DND-41 (cell line): ENCODE measurements around the gene GRK6.

ENCODE experiments used
- ATAC-seq: fragments of 200-7000 bp; cut with Tn5 transposase; 3 replicates; pipeline ENCODE4 v1.9.1; 2021; ENCODE audit warnings: low read depth; ENCODE audit not compliant: insufficient read depth
- DNase-seq: peaks from one replicate; pipeline ENCODE4 v3.0.0-alpha.2; 2020
- H2AFZ ChIP-seq: 2 replicates; pipeline ENCODE4 v1.6.0; 2012; ENCODE audit warnings: low read depth, low read length
- H3K27ac ChIP-seq: 2 replicates; pipeline ENCODE4 v1.5.1; 2012; ENCODE audit warnings: low read length, inconsistent platforms
- H3K27me3 ChIP-seq: fragments of 200-600 bp; sonication (generic); 2 replicates; pipeline ENCODE4 v1.6.0; 2012; ENCODE audit warnings: low read length, mild to moderate bottlenecking, inconsistent platforms; ENCODE audit not compliant: insufficient read depth, poor library complexity
- H3K36me3 ChIP-seq: 2 replicates; pipeline ENCODE4 v1.5.1; 2012; ENCODE audit warnings: low read length, inconsistent platforms; ENCODE audit not compliant: insufficient read depth
- H3K4me1 ChIP-seq: 2 replicates; pipeline ENCODE4 v1.5.1; 2012; ENCODE audit warnings: mild to moderate bottlenecking, low read length; ENCODE audit not compliant: insufficient read depth
- H3K4me2 ChIP-seq: 2 replicates; pipeline ENCODE4 v1.6.0; 2012; ENCODE audit warnings: mild to moderate bottlenecking, moderate library complexity, low read length, inconsistent platforms; ENCODE audit not compliant: insufficient read depth
- H3K4me3 ChIP-seq, 2 experiments: fragments of 200-600 bp in 1 of 2; shearing (Covaris generic) in 1 of 2; 2 replicates each; pipeline ENCODE4 v1.5.1; 2012 to 2016; ENCODE audit warnings: inconsistent platforms in 2 of 2, low read length in 2 of 2, mild to moderate bottlenecking in 2 of 2, low read depth in 1 of 2, moderate library complexity in 1 of 2
- H3K79me2 ChIP-seq: 2 replicates; pipeline ENCODE4 v1.6.0; 2012; ENCODE audit warnings: low read length, inconsistent platforms; ENCODE audit not compliant: insufficient read depth
- H3K9ac ChIP-seq: 2 replicates; pipeline ENCODE4 v1.6.0; 2012; ENCODE audit warnings: low read depth, mild to moderate bottlenecking, inconsistent platforms, low read length, moderate library complexity
- H3K9me3 ChIP-seq: 2 replicates; pipeline ENCODE4 v1.5.1; 2012; ENCODE audit warnings: low read length, moderate library complexity, mild to moderate bottlenecking, inconsistent platforms; ENCODE audit not compliant: insufficient read depth, severe bottlenecking
- H4K20me1 ChIP-seq: 2 replicates; pipeline ENCODE4 v1.6.0; 2012; ENCODE audit warnings: low read length; ENCODE audit not compliant: insufficient read depth
- EZH2 ChIP-seq: IDR thresholded peaks from 3 replicates; pipeline ENCODE4 v1.6.1; 2012; ENCODE audit warnings: borderline replicate concordance, low read depth, mild to moderate bottlenecking, moderate library complexity, low read length, inconsistent platforms; ENCODE audit not compliant: severe bottlenecking
- TF ChIP-seq, protein P1 (sequence below): IDR thresholded peaks from 2 replicates; pipeline ENCODE4 v1.5.1; 2012; ENCODE audit warnings: borderline replicate concordance, low read length, moderate library complexity, mild to moderate bottlenecking; ENCODE audit not compliant: poor library complexity, severe bottlenecking; ENCODE audit errors: extremely low read depth

Gene GRK6

DNA sequence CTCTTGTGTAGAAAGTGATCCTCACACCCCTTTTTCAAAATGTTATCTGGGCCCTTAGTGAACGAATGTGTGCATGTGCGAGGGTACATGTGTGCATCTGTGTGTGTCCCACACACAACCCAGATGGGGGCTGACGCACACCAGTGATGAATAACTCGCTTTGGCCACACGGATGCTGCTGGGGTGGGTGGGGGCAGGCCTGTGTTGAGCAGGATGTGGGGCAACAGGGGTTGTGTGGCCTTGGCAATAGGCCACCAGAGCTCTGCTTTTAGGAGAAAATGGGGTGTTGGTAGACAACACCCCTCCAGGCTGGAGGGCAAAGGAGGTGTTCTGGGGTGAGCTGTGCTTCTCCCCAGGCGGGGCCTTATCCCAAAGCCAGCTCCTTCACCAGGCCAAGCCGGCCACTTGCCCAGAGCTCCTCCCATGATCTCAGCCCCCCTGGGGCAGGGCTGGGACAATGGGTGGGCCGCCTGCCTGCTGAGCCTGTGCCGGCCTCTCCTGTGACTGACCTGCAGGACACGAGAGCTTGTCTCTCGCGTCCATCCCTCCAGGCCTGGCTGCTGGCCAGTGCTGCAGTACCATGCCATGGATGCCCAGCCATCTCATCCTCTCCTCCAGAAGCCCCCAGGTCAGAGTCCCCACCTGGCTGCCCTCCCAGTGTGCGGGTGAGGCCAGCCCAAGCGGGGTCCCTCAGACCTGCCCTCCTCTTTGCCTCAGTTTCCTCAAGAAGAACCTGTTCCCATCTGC lies 45.3 kb downstream of the GRK6 start:
- peak overlapping the region; percentile 77 to 82; a peak in 3 of 4 replicates for H3K4me3 ChIP-seq
- DNase-seq = no peak
- H3K36me3 ChIP-seq = peaks cover 44% of the 10 kb centered on the region
- peaks cover 57% of the 10 kb centered on the region for H4K20me1 ChIP-seq
- no peak overlapping the region for H2AFZ ChIP-seq
- H3K4me2 ChIP-seq = peak overlapping the region; percentile 96
- H3K9me3 ChIP-seq = no peaks in the 10 kb centered on the region
- H3K4me1 ChIP-seq = peaks cover 24% of the 10 kb centered on the region
- TF ChIP-seq EZH2 = no peak
- TF ChIP-seq, protein P1, sequence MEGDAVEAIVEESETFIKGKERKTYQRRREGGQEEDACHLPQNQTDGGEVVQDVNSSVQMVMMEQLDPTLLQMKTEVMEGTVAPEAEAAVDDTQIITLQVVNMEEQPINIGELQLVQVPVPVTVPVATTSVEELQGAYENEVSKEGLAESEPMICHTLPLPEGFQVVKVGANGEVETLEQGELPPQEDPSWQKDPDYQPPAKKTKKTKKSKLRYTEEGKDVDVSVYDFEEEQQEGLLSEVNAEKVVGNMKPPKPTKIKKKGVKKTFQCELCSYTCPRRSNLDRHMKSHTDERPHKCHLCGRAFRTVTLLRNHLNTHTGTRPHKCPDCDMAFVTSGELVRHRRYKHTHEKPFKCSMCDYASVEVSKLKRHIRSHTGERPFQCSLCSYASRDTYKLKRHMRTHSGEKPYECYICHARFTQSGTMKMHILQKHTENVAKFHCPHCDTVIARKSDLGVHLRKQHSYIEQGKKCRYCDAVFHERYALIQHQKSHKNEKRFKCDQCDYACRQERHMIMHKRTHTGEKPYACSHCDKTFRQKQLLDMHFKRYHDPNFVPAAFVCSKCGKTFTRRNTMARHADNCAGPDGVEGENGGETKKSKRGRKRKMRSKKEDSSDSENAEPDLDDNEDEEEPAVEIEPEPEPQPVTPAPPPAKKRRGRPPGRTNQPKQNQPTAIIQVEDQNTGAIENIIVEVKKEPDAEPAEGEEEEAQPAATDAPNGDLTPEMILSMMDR = no peak
- H3K79me2 ChIP-seq = peaks cover 34% of the 10 kb centered on the region
- H3K9ac ChIP-seq = peak overlapping the region; percentile 79
- H3K27ac ChIP-seq = peak overlapping the region; percentile 67
- H3K27me3 ChIP-seq = peaks cover 5% of the 10 kb centered on the region
- ATAC-seq = no peak

DNA sequence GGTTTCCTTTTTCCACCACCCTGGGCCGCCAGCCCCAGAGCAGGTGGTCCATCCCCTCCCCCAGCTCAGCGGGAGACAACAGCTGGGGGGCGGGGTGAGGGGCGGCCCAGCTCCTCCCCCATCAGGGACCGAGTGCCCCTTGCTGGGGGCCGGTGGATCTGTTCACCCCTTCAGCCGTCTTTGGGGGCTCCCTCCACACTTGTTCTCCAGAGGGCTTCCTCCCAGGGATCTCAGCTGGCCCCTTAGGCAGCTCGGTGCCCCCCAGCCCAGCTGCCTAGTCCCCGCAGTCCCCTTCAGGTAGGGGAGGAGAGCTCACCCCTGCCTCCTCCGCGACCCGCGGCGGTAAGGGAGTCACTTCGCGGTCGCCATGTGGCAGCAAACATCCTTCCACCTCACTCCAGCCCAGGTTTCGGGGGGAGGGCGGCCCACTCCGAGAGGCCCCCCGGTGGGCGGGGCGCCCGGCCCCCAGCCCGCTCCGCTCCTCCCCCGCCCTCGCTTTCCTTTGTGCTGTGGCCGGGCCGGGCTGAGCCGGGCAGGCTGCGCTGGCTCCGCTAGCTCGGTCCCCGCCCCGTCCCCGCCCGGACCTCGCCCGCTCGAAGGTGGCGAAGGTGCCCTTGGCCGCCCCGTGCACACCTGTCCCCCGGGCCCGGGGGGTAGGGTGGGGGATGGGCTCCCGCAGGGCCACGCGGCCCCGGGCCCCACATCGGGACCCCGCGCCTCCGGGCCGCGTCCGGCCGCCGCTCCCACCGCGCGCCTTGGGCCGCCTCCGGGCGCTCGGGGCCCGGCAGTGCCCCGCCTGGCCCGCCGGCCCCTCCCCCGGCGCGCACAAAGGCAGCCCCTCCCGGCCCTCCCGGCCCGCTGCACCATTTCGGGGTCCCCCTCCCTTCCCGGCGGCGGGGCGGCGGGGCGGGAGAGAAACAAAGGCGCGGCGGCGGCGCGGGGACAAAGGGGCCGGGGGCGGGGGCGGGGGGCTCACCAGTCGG lies 46.3 kb downstream of the GRK6 start:
- Histone ChIP-seq H3K79me2 (peaks cover 34% of the 10 kb centered on the region), H3K4me3 (peak overlapping the region; percentile 77 to 82), H3K9me3 (no peaks in the 10 kb centered on the region), H3K36me3 (peaks cover 34% of the 10 kb centered on the region), H3K27me3 (peaks cover 5% of the 10 kb centered on the region), H3K4me2 (peak overlapping the region; percentile 96), H4K20me1 (peaks cover 57% of the 10 kb centered on the region), H3K4me1 (peaks cover 24% of the 10 kb centered on the region), H3K9ac (peak overlapping the region; percentile 79), H2AFZ (peak overlapping the region; percentile 80), H3K27ac (peak overlapping the region; percentile 67)
- peak; percentile 84 for DNase-seq
- no peak for TF ChIP-seq EZH2
- TF ChIP-seq, protein P1 = peak; percentile 26
- ATAC-seq = peak; percentile 73

DNA sequence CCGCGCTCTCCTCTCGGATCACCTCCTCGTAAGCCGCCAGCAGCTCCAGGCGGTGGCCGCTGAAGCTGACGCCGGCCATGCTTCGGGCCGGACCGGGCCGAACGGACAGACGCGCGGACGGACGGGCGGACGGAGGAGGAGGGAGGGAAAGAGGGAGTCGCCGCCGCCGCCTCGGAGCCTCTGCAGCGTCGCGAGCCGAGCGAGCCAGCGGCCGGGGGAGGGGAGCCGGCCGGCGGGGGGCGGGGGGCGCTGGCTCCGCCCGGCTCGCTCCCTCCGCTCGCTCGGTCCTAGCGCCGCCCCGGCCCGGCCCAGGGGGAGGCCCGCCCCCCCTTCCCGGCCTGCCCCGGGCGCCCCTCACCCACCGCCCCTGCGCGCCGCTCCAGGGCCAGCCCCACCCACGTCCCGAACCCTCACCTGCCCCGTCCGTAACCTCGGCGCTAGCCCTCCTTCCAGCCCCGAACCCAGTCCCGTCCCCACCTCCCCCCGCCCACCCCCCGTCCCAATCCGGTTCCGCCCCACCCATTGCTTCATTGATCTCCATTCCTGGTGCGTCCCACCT lies 47.0 kb downstream of the GRK6 start, which contains the start of gene DBN1:
Gene DBN1, minus strand, starts transcription at position 192 of the 559 bp plus-strand sequence. Its CDS starts 113 bp downstream, at position 79.
- TF ChIP-seq EZH2 = no peak
- TF ChIP-seq, protein P1 = no peak
- ATAC-seq (peak; percentile 73), DNase-seq (peak; percentile 62)
- peaks cover 34% of the 10 kb centered on the region for H3K79me2 ChIP-seq
- peak within 1 kb of the TSS; percentile 80 for H2AFZ ChIP-seq
- H4K20me1 ChIP-seq = peaks cover 52% of the 10 kb centered on the region
- H3K4me2 ChIP-seq = peak within 1 kb of the TSS; percentile 96
- peak within 1 kb of the TSS; percentile 77 to 82 for H3K4me3 ChIP-seq
- H3K27me3 ChIP-seq = peaks cover 5% of the 10 kb centered on the region
- peaks cover 27% of the 10 kb centered on the region for H3K36me3 ChIP-seq
- H3K9ac ChIP-seq = peak within 1 kb of the TSS; percentile 79
- peaks cover 24% of the 10 kb centered on the region for H3K4me1 ChIP-seq
- H3K27ac ChIP-seq = peak within 1 kb of the TSS; percentile 67
- no peaks in the 10 kb centered on the region for H3K9me3 ChIP-seq
